Peyer's patch (tissue), 4 donors: ENCODE results near the gene PTRH1. TPM values are rescaled to one million over a fixed set of nuclear protein-coding genes. Genes with fewer than 3 reads are reported as not detected.

Experiments used
- DNase-seq, 3 donors: peaks; one replicate each; pipeline ENCODE4 v3.0.0-alpha.2; 2017 to 2019
- H3K27ac ChIP-seq, 4 donors: fragments of 200-600 bp; sonication (generic); one replicate each; pipeline ENCODE4 v1.5.1; 2016 to 2019
- H3K27me3 ChIP-seq, 2 donors: fragments of 200-600 bp; sonication (generic); one replicate each; pipeline ENCODE4 v1.5.1; 2019
- H3K36me3 ChIP-seq, 3 donors: fragments of 200-600 bp; sonication (generic); one replicate each; pipeline ENCODE4 v1.5.1; 2016 to 2019
- H3K4me1 ChIP-seq, 4 donors: fragments of 200-600 bp; sonication (generic); one replicate each; pipeline ENCODE4 v1.5.1; 2016 to 2019
- H3K4me3 ChIP-seq, 4 donors: fragments of 200-600 bp; sonication (generic); 1 replicate in 3 of 4; 2 replicates in 1 of 4; pipeline ENCODE4 v1.5.1; 2016 to 2019; ENCODE audit warnings: mild to moderate bottlenecking in 1 of 4
- H3K9me3 ChIP-seq, 4 donors: fragments of 200-600 bp; sonication (generic); one replicate each; pipeline ENCODE4 v1.5.1; 2016 to 2019; ENCODE audit warnings: mild to moderate bottlenecking in 1 of 4
- CTCF ChIP-seq, 6 experiments: fragments of 450-650 bp in 4 of 6; fragments of 200-600 bp in 2 of 6; sonication (generic) in 1 of 6; IDR thresholded peaks; one replicate each; pipeline ENCODE4 v1.5.1; 2017 to 2019; ENCODE audit warnings: antibody characterized with exemption in 6 of 6, mild to moderate bottlenecking in 3 of 6, moderate library complexity in 1 of 6
- POLR2A ChIP-seq, 2 donors: fragments of 450-650 bp; IDR thresholded peaks; one replicate each; pipeline ENCODE4 v1.5.1; 2017; ENCODE audit warnings: antibody characterized with exemption in 2 of 2, mild to moderate bottlenecking in 2 of 2, moderate library complexity in 2 of 2
- total RNA-seq, 4 donors: library from RNA; depleted of rRNA; stranded (reverse); fragments of >200 nt; gene quantifications; one replicate each; pipeline ENCODE4 v1.1.0, GENCODE V29; 2016

The PTRH1 gene
- total RNA-seq, 4 donors from 2014 or later: 5.2 to 14.9 (median 7.9) TPM; not detected in 1

GRCh38 chr9:127720865-127721227 lies 5.4 kb upstream of the PTRH1 start:
- no peak for DNase-seq
- Histone ChIP-seq H3K4me1 (peaks cover 0 to 7% (median 4%) of the 10 kb centered on the region in 4 donors), H3K36me3 (no peaks in the 10 kb centered on the region), H3K27me3 (no peaks in the 10 kb centered on the region), H3K27ac (no peak overlapping the region), H3K4me3 (no peak overlapping the region), H3K9me3 (no peaks in the 10 kb centered on the region)
- TF ChIP-seq CTCF (IDR thresholded peaks at IDR 0.05) (no peak), POLR2A (IDR thresholded peaks at IDR 0.05) (no peak)

- Histone ChIP-seq H3K4me3 (no peak overlapping the region), H3K9me3 (no peaks in the 10 kb centered on the region), H3K4me1 (peaks cover 0 to 7% (median 4%) of the 10 kb centered on the region in 4 donors), H3K36me3 (no peaks in the 10 kb centered on the region), H3K27me3 (no peaks in the 10 kb centered on the region), H3K27ac (no peak overlapping the region)
- no peak for DNase-seq
- TF ChIP-seq POLR2A (IDR thresholded peaks at IDR 0.05) (no peak), CTCF (IDR thresholded peaks at IDR 0.05) (no peak)
Observed at GRCh38 chr9:127720031-127720864, 4.8 kb upstream of the PTRH1 start.

GRCh38 chr9:127717766-127718165 lies 2.3 kb upstream of the PTRH1 start:
- H3K4me1 ChIP-seq: peaks cover 0 to 19% (median 9%) of the 10 kb centered on the region in 4 donors
- no peaks in the 10 kb centered on the region for H3K27me3 ChIP-seq
- TF ChIP-seq CTCF (IDR thresholded peaks at IDR 0.05): no peak
- TF ChIP-seq POLR2A (IDR thresholded peaks at IDR 0.05): no peak
- H3K9me3 ChIP-seq: no peaks in the 10 kb centered on the region
- H3K4me3 ChIP-seq: no peak overlapping the region
- H3K27ac ChIP-seq: no peak overlapping the region
- DNase-seq: no peak
- H3K36me3 ChIP-seq: no peaks in the 10 kb centered on the region

GRCh38 chr9:127716412-127716811 lies 949 bp upstream of the PTRH1 start:
- DNase-seq: no peak
- Histone ChIP-seq H3K4me3 (peak overlapping the region in 2 of 4 donors; percentile 69 to 78), H3K36me3 (no peaks in the 10 kb centered on the region), H3K27ac (peak overlapping the region in 3 of 4 donors; percentile 67 to 84 (median 74)), H3K9me3 (no peaks in the 10 kb centered on the region), H3K27me3 (no peaks in the 10 kb centered on the region), H3K4me1 (peaks cover 0 to 15% (median 8%) of the 10 kb centered on the region in 4 donors)
- no peak for TF ChIP-seq CTCF (IDR thresholded peaks at IDR 0.05)
- no peak for TF ChIP-seq POLR2A (IDR thresholded peaks at IDR 0.05)

GRCh38 chr9:127714951-127715469 lies 453 bp downstream of the PTRH1 start:
- Histone ChIP-seq H3K36me3 (no peaks in the 10 kb centered on the region), H3K9me3 (no peaks in the 10 kb centered on the region), H3K4me3 (peak overlapping the region; percentile 57 to 78 (median 68)), H3K4me1 (peaks cover 0 to 15% (median 8%) of the 10 kb centered on the region in 4 donors), H3K27me3 (no peaks in the 10 kb centered on the region), H3K27ac (peak overlapping the region; percentile 67 to 84 (median 72))
- TF ChIP-seq POLR2A (IDR thresholded peaks at IDR 0.05) (no peak), CTCF (IDR thresholded peaks at IDR 0.05) (no peak)
- peak in 2 of 3 donors; percentile 56 to 71 for DNase-seq
